ENCODE data around the gene THSD4.

The THSD4 gene

DNA sequence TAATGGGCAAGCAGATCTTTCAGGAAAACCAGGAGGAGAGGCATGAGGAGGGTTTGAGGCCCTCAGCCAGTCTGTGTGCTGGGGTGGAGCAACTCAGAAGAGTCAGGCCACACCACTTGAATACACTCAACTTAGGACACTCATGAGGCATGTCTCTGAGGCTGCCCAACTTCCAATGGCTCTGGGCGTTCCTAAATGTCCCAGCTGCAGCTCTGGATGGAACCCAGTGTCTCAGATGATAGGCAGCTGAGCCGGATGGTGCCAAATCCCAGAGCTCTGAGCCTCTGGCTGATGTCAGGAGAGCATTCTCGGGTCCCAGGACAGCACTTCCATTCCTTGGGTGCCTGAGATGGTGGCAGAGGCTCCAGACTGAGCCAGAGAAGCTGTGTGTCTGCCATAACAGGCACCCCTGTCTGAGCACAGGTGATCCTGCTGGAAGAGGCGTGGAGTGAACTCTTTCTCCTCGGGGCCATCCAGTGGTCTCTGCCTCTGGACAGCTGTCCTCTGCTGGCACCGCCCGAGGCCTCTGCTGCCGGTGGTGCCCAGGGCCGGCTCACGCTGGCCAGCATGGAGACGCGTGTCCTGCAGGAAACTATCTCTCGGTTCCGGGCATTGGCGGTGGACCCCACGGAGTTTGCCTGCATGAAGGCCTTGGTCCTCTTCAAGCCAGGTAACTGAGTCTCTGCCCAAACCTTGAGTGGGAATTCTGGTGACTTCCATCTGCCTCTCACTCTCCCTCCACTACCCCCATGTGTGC, 697.9 kb downstream of the THSD4 start:
- DNase-seq (ENCODE audit: low read depth in 1 of 2, low spot score in 1 of 2) = no peak

DNA sequence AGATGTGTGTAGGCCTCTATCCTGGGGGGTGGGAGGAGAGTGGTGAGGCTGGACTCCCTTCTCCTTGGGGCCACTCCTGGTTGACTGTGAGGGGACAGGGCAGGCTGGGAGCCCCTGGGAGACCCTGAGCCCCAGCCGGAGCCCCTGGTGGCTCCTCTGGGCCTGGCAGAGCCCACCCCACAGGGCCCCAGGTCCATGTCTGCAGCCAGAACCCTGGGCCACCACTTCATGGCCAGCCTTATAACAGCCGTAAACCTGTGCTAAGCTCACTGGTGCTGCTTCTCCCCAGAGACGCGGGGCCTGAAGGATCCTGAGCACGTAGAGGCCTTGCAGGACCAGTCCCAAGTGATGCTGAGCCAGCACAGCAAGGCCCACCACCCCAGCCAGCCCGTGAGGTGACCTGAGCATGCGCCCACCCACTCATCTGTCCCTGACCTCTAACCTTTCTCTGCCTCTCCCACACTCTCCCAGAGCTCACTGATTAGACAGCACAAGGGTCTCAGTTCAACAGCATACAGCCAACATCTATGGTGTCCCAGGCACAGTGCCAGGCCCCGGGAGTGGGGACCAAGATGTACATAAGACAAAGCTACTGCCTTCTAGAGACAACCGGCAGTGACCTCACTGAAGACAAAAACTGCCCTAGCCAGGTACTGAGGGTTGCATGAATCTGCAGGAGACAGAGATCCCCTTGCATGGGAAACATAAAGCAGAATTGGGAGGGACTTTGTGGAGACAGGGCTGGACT, 698.6 kb downstream of the THSD4 start:
- DNase-seq (ENCODE audit: low read depth in 1 of 2, low spot score in 1 of 2) = no peak

- no peak for DNase-seq (ENCODE audit: low read depth in 1 of 2, low spot score in 1 of 2)
Observed at GRCh38 chr15:71815301-71815700, 700.0 kb downstream of the THSD4 start.

DNA sequence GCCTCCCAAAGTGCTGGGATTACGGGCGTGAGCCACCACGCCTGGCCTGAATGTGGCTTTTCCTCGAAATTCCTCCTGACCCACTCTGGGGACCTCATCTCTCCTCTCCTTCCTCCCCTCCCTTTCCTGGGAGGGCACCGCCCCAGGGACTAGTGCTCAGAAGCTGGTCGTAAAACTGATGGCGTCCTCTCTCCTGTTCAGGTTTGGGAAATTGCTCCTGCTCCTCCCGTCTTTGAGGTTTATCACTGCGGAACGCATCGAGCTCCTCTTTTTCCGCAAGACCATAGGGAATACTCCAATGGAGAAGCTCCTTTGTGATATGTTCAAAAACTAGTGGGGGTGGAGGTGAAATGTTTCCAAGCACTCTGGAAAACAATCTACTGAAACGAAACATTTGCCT, 702.1 kb downstream of the THSD4 start:
- DNase-seq (ENCODE audit: low read depth in 1 of 2, low spot score in 1 of 2) = no peak

DNA sequence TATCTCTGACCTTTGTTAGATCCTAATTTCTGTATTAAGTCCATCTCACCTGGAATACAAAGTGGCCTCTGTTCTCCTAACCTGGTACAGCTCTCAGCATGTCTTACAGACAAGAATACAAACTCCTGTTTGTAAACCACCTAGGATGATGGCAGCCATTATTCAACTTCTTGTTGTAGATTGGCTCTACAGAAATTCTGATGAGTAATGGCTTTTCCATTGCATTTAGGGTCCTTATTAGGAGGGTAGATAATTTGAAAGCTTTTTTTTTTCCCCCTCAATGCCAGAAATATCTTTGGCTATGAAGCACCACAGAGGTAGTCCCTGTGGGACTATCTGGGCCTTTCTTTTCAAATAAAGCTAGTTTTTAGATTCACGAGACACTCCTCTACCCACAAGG, 704.9 kb downstream of the THSD4 start:
- DNase-seq (ENCODE audit: low read depth in 1 of 2, low spot score in 1 of 2) = no peak

- no peak for DNase-seq (ENCODE audit: low read depth in 1 of 2, low spot score in 1 of 2)
Observed at GRCh38 chr15:71821547-71822129, 706.4 kb downstream of the THSD4 start.

DNA sequence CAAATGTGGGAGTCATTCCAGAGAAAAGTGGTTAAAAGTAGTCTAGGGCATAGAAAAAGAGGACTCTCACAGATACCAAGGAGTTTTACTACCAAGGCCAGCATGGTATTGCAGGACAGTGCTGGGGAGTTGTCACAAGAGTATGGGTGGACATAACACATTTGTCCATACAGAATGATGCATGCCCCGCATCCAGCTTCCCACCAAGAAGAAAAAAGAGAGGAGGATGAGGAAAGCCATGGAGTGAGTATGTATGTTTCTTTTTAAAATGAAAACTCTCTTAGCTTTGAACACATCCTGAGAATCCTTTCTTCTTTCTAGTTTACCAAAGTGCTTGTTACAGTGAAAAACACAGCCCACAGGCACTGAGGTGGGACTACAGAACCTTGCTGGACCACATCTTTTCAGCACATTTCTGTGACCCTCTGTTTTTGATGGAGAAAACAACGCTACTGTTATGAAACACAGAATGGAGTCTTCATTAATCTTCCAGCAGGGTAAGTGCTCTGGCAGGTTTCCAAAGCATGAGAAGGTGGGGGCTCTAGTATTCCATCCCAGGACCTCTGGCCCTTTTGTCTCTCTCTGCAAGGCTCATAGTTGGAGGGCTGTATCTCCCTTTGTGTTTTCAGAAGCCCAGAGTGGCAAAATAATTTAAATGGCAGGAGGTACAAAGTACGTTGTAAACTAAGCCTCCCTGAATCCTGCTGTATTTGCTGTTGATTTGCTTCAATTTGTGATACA, 707.8 kb downstream of the THSD4 start:
- DNase-seq (ENCODE audit: low read depth in 1 of 2, low spot score in 1 of 2) = no peak

DNA sequence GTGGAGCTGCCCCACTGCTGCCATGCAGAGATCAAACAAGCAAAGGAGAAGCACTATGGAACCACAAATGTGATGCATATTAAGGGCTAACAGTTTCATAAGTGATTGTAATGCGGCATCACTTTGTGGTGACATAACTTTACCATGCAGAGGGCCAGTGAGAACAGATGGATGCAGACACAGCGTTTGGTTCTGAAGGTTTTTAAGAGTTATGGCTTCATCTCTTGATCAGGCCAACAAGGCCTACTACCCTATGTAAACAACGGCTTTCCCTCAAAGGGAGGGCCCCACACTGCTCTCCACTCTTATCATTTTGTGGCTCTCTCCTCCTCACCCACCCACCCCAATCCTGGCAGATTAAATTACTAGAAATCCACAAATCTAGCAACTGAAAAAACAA, 708.5 kb downstream of the THSD4 start:
- no peak for DNase-seq (ENCODE audit: low read depth in 1 of 2, low spot score in 1 of 2)

- no peak for DNase-seq (ENCODE audit: low read depth in 1 of 2, low spot score in 1 of 2)
Observed at GRCh38 chr15:71825021-71825730, 709.9 kb downstream of the THSD4 start.

- DNase-seq (ENCODE audit: low read depth in 1 of 2, low spot score in 1 of 2) = no peak
Observed at GRCh38 chr15:71826196-71826595, 710.9 kb downstream of the THSD4 start.

DNA sequence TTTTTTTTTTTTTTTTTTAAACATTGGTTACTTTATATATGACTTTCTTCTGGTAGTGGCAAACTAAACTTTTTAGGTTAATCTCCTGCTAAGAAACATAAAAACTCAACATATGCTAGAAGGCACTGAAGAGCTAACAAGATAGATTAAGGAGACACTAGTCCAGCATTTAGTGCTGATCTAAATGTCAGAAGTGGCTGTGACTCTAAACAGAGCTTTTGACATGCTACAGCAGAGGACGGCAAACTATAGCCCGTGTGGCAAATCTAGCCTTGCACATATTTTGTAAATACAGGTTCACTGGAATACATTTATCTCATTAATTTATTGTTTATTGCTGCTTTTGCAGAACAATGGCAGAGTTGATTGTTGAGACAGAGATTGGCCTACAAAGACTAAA, 715.7 kb downstream of the THSD4 start:
- no peak for DNase-seq (ENCODE audit: low read depth in 1 of 2, low spot score in 1 of 2)

Measured in activated T-helper 1 cell treated with anti-CD3 and anti-CD28 coated beads, Interleukin-2, amount 50 U/mL, for 16 hours (primary cell).